ENCODE data around the gene KIF6. TPM values are rescaled to one million over a fixed set of nuclear protein-coding genes. Genes with fewer than 3 reads are reported as not detected.
"Not testable (repeated sequence)": the region's sequence is repeated elsewhere in the genome, so short reads cannot be mapped to it uniquely, and the experiment has no call there.

The KIF6 gene
- total RNA-seq, 2 experiments from 2014 or later, result not detected

- H3K4me3 Mint-ChIP-seq; POLR2A ChIA-PET; H3K4me1 Mint-ChIP-seq; DNase-seq; H3K27ac Mint-ChIP-seq; CTCF ChIA-PET; H3K36me3 Mint-ChIP-seq (ENCODE audit: low read depth): not testable (repeated sequence)
- Mint-ChIP-seq H3K27me3 (peaks cover 23% of the 10 kb centered on the region), H3K9me3 (peaks cover 17% of the 10 kb centered on the region)
These were observed 222.7 kb downstream of the KIF6 start for GRCh38 chr6:39502362-39502955.

GRCh38 chr6:39499053-39499452, 226.2 kb downstream of the KIF6 start:
- CTCF ChIA-PET, result no interaction called here

GRCh38 chr6:39498096-39498495, 227.1 kb downstream of the KIF6 start:
- POLR2A ChIA-PET, result no interaction called here
- Mint-ChIP-seq H3K9me3 (peaks cover 13% of the 10 kb centered on the region), H3K4me1 (no peaks in the 10 kb centered on the region), H3K36me3 (ENCODE audit: low read depth) (peaks cover 1% of the 10 kb centered on the region), H3K4me3 (no peak overlapping the region), H3K27ac (no peak overlapping the region), H3K27me3 (peaks cover 27% of the 10 kb centered on the region)
- no peak for DNase-seq
- CTCF ChIA-PET, result no interaction called here

More at GRCh38 chr6:39499053-39499452, 226.2 kb downstream of the KIF6 start:
- no peak for DNase-seq
- H3K4me1 Mint-ChIP-seq, result no peaks in the 10 kb centered on the region
- peaks cover 20% of the 10 kb centered on the region for H3K27me3 Mint-ChIP-seq
- H3K36me3 Mint-ChIP-seq (ENCODE audit: low read depth), result peaks cover 1% of the 10 kb centered on the region
- H3K27ac Mint-ChIP-seq, result no peak overlapping the region
- peaks cover 15% of the 10 kb centered on the region for H3K9me3 Mint-ChIP-seq
- no peak overlapping the region for H3K4me3 Mint-ChIP-seq
- POLR2A ChIA-PET, result no interaction called here

GRCh38 chr6:39496915-39497314, 228.3 kb downstream of the KIF6 start:
- ChIA-PET POLR2A (no interaction called here), CTCF (no interaction called here)
- no peak for DNase-seq
- no peaks in the 10 kb centered on the region for H3K36me3 Mint-ChIP-seq (ENCODE audit: low read depth)
- H3K27me3 Mint-ChIP-seq, result peaks cover 28% of the 10 kb centered on the region
- H3K4me3 Mint-ChIP-seq, result no peak overlapping the region
- H3K9me3 Mint-ChIP-seq, result peaks cover 6% of the 10 kb centered on the region
- H3K27ac Mint-ChIP-seq, result no peak overlapping the region
- H3K4me1 Mint-ChIP-seq, result no peaks in the 10 kb centered on the region

GRCh38 chr6:39496456-39496855, 228.8 kb downstream of the KIF6 start:
- no peaks in the 10 kb centered on the region for H3K36me3 Mint-ChIP-seq (ENCODE audit: low read depth)
- no peaks in the 10 kb centered on the region for H3K4me1 Mint-ChIP-seq
- peaks cover 5% of the 10 kb centered on the region for H3K9me3 Mint-ChIP-seq
- no peak overlapping the region for H3K27ac Mint-ChIP-seq
- H3K4me3 Mint-ChIP-seq, result no peak overlapping the region
- DNase-seq, result no peak
- POLR2A ChIA-PET, result no interaction called here
- CTCF ChIA-PET, result no interaction called here
- peaks cover 30% of the 10 kb centered on the region for H3K27me3 Mint-ChIP-seq

GRCh38 chr6:39495640-39496039, 229.6 kb downstream of the KIF6 start:
- Mint-ChIP-seq H3K36me3 (ENCODE audit: low read depth) (no peaks in the 10 kb centered on the region), H3K27me3 (peaks cover 27% of the 10 kb centered on the region), H3K9me3 (peaks cover 2% of the 10 kb centered on the region), H3K4me3 (no peak overlapping the region), H3K27ac (no peak overlapping the region), H3K4me1 (no peaks in the 10 kb centered on the region)
- no peak for DNase-seq
- ChIA-PET POLR2A (no interaction called here), CTCF (no interaction called here)

- peaks cover 29% of the 10 kb centered on the region for H3K27me3 Mint-ChIP-seq
- no peaks in the 10 kb centered on the region for H3K9me3 Mint-ChIP-seq
- no peaks in the 10 kb centered on the region for H3K36me3 Mint-ChIP-seq (ENCODE audit: low read depth)
- H3K27ac Mint-ChIP-seq, result no peak overlapping the region
- ChIA-PET POLR2A (no interaction called here), CTCF (no interaction called here)
- no peak for DNase-seq
- H3K4me3 Mint-ChIP-seq, result no peak overlapping the region
- H3K4me1 Mint-ChIP-seq, result no peaks in the 10 kb centered on the region
These were observed 230.2 kb downstream of the KIF6 start for GRCh38 chr6:39494998-39495397.

GRCh38 chr6:39493777-39494176, 231.4 kb downstream of the KIF6 start:
- H3K27me3 Mint-ChIP-seq, result peaks cover 36% of the 10 kb centered on the region
- CTCF ChIA-PET, result no interaction called here
- DNase-seq, result no peak
- no peak overlapping the region for H3K4me3 Mint-ChIP-seq
- no peaks in the 10 kb centered on the region for H3K9me3 Mint-ChIP-seq
- POLR2A ChIA-PET, result no interaction called here
- H3K4me1 Mint-ChIP-seq, result no peaks in the 10 kb centered on the region
- H3K36me3 Mint-ChIP-seq (ENCODE audit: low read depth), result no peaks in the 10 kb centered on the region
- H3K27ac Mint-ChIP-seq, result no peak overlapping the region

GRCh38 chr6:39493174-39493573, 232.0 kb downstream of the KIF6 start:
- Mint-ChIP-seq H3K36me3 (ENCODE audit: low read depth) (no peaks in the 10 kb centered on the region), H3K9me3 (no peaks in the 10 kb centered on the region), H3K4me1 (no peaks in the 10 kb centered on the region), H3K27me3 (peaks cover 35% of the 10 kb centered on the region), H3K4me3 (no peak overlapping the region), H3K27ac (no peak overlapping the region)
- CTCF ChIA-PET, result no interaction called here
- DNase-seq, result no peak
- POLR2A ChIA-PET, result no interaction called here

GRCh38 chr6:39490108-39490507, 235.1 kb downstream of the KIF6 start:
- no peaks in the 10 kb centered on the region for H3K4me1 Mint-ChIP-seq
- no peaks in the 10 kb centered on the region for H3K36me3 Mint-ChIP-seq (ENCODE audit: low read depth)
- peaks cover 31% of the 10 kb centered on the region for H3K27me3 Mint-ChIP-seq
- H3K27ac Mint-ChIP-seq, result no peak overlapping the region
- no peaks in the 10 kb centered on the region for H3K9me3 Mint-ChIP-seq
- no peak overlapping the region for H3K4me3 Mint-ChIP-seq
- CTCF ChIA-PET, result no interaction called here
- no peak for DNase-seq
- POLR2A ChIA-PET, result no interaction called here

- Mint-ChIP-seq H3K27ac (no peak overlapping the region), H3K27me3 (peaks cover 26% of the 10 kb centered on the region), H3K9me3 (no peaks in the 10 kb centered on the region), H3K4me3 (no peak overlapping the region), H3K4me1 (no peaks in the 10 kb centered on the region), H3K36me3 (ENCODE audit: low read depth) (no peaks in the 10 kb centered on the region)
- CTCF ChIA-PET, result interaction anchor here (1.3 kb wide), 1 partner anchor 57 kb away, joined by 4 read pairs; no protein-coding TSS in a partner anchor
- DNase-seq, result no peak
- POLR2A ChIA-PET, result no interaction called here
These were observed 236.8 kb downstream of the KIF6 start for GRCh38 chr6:39488255-39488879.

- Mint-ChIP-seq H3K9me3 (no peaks in the 10 kb centered on the region), H3K4me3 (no peak overlapping the region), H3K27ac (no peak overlapping the region), H3K27me3 (peaks cover 26% of the 10 kb centered on the region), H3K36me3 (ENCODE audit: low read depth) (no peaks in the 10 kb centered on the region), H3K4me1 (peaks cover 3% of the 10 kb centered on the region)
- DNase-seq, result no peak
- ChIA-PET POLR2A (no interaction called here), CTCF (no interaction called here)
These were observed 240.9 kb downstream of the KIF6 start for GRCh38 chr6:39484276-39484675.

GRCh38 chr6:39479819-39480218, 245.4 kb downstream of the KIF6 start:
- H3K27ac Mint-ChIP-seq; POLR2A ChIA-PET; DNase-seq; H3K9me3 Mint-ChIP-seq; H3K4me1 Mint-ChIP-seq; H3K4me3 Mint-ChIP-seq; H3K36me3 Mint-ChIP-seq (ENCODE audit: low read depth); CTCF ChIA-PET: not testable (repeated sequence)
- H3K27me3 Mint-ChIP-seq, result peaks cover 33% of the 10 kb centered on the region

- H3K27ac Mint-ChIP-seq, result no peak overlapping the region
- ChIA-PET CTCF (no interaction called here), POLR2A (no interaction called here)
- peaks cover 19% of the 10 kb centered on the region for H3K4me1 Mint-ChIP-seq
- H3K9me3 Mint-ChIP-seq, result no peaks in the 10 kb centered on the region
- no peak for DNase-seq
- no peak overlapping the region for H3K4me3 Mint-ChIP-seq
- peaks cover 26% of the 10 kb centered on the region for H3K27me3 Mint-ChIP-seq
- H3K36me3 Mint-ChIP-seq (ENCODE audit: low read depth), result no peaks in the 10 kb centered on the region
These were observed 248.5 kb downstream of the KIF6 start for GRCh38 chr6:39476670-39477069.

Measured in activated CD4-positive, alpha-beta T cell treated with anti-CD3 and anti-CD28 coated beads, Interleukin-2, amount 10 ng/mL, durations not matched to agents 7 days and 5 days (primary cell).